HEK293 (cell line): ENCODE results near the gene S100A16.

Experiments used
- ATF2 ChIP-seq: fragments of 450-650 bp; formaldehyde crosslinking; IDR thresholded peaks from 2 replicates; pipeline ENCODE4 v1.5.1; 2016; ENCODE audit warnings: missing biosample characterization, missing genetic modification characterization, low read depth
- CTCF ChIP-seq: fragments of 450-650 bp; formaldehyde crosslinking; IDR thresholded peaks from 2 replicates; pipeline ENCODE4 v1.5.1; 2016; ENCODE audit warnings: missing biosample characterization, missing genetic modification characterization
- ZBTB11 ChIP-seq: fragments of 450-650 bp; formaldehyde crosslinking; conservative IDR thresholded peaks from 2 replicates; pipeline ENCODE4 v1.5.1; 2016; ENCODE audit warnings: low read depth, missing biosample characterization, missing genetic modification characterization
- ZNF18 ChIP-seq: fragments of 450-650 bp; formaldehyde crosslinking; IDR thresholded peaks from 2 replicates; pipeline ENCODE4 v1.5.1; 2016; ENCODE audit warnings: missing biosample characterization, missing genetic modification characterization
- ZNF23 ChIP-seq: fragments of 450-650 bp; formaldehyde crosslinking; IDR thresholded peaks from 2 replicates; pipeline ENCODE4 v1.5.1; 2016; ENCODE audit warnings: missing biosample characterization, missing genetic modification characterization, borderline replicate concordance
- ZNF416 ChIP-seq: fragments of 450-650 bp; formaldehyde crosslinking; IDR thresholded peaks from 2 replicates; pipeline ENCODE4 v1.5.1; 2016; ENCODE audit warnings: missing biosample characterization, missing genetic modification characterization

GRCh38 chr1:153613406-153613805 is 469 bp upstream of the S100A16 start:
- TF ChIP-seq CTCF: no peak
- TF ChIP-seq ZNF18 (tag by site-specific recombination): no peak
- no peak for TF ChIP-seq ZNF23
- no peak for TF ChIP-seq ATF2
- TF ChIP-seq ZNF416 (tag by site-specific recombination): no peak
- no peak for TF ChIP-seq ZBTB11
